GM19193 (cell line): Measurements from ENCODE around the gene OR5T2.

Source experiments
- POLR2A ChIP-seq: IDR thresholded peaks from 4 replicates; pipeline ENCODE4 v1.6.1; 2011; ENCODE audit not compliant: insufficient read depth, insufficient read length; ENCODE audit errors: extremely low read depth

The OR5T2 gene

DNA sequence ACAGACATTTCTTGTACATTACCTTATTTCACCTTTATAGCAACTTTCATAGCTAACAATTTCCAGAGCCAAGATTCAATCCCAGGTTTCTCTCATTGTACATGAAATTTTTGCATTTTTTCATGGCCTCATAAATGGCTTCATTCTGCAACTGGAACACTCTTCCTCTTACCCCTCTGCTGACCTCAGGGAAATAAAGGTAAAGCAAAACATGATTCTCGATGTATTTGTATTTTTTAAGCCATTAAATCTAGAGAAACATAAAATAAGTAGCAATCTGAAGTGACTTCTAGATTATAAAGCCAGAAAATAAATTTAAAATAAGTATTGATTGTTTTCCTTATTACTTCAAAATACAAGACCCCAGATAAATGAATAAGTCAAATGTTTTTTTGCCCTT, at the start of gene OR5T2:
TSS of gene OR5T2 (minus strand) at position 101 of the 400 bp plus-strand sequence. CDS start 1,193 bp downstream, outside the sequence.
- TF ChIP-seq POLR2A: no peak

GRCh38 chr11:56273854-56274253, 39.8 kb upstream of the OR5T2 start, which contains the start of gene OR5T1:
Gene OR5T1, plus strand, starts transcription at chr11:56274154. Its CDS starts 1,485 bp downstream, at chr11:56275639.
- TF ChIP-seq POLR2A: no peak

- TF ChIP-seq POLR2A: no peak
Measured at GRCh38 chr11:56271092-56271491, 37.0 kb upstream of the OR5T2 start.

- no peak for TF ChIP-seq POLR2A
Measured at GRCh38 chr11:56251954-56252353, 17.9 kb upstream of the OR5T2 start, which contains the start of gene OR5T3. Gene OR5T3, plus strand, starts transcription at chr11:56252254. Its CDS starts 0 bp downstream, at chr11:56252254.

- TF ChIP-seq POLR2A: no peak
Measured at GRCh38 chr11:56214537-56214936, 19.5 kb downstream of the OR5T2 start.

- no peak for TF ChIP-seq POLR2A
Measured at GRCh38 chr11:56207790-56208189, 26.3 kb downstream of the OR5T2 start.

- no peak for TF ChIP-seq POLR2A
Measured at GRCh38 chr11:56197367-56197766, 36.7 kb downstream of the OR5T2 start.

- no peak for TF ChIP-seq POLR2A
Measured at GRCh38 chr11:56196705-56197104, 37.4 kb downstream of the OR5T2 start.

- TF ChIP-seq POLR2A: no peak
Measured at GRCh38 chr11:56188602-56189001, 45.5 kb downstream of the OR5T2 start.

DNA sequence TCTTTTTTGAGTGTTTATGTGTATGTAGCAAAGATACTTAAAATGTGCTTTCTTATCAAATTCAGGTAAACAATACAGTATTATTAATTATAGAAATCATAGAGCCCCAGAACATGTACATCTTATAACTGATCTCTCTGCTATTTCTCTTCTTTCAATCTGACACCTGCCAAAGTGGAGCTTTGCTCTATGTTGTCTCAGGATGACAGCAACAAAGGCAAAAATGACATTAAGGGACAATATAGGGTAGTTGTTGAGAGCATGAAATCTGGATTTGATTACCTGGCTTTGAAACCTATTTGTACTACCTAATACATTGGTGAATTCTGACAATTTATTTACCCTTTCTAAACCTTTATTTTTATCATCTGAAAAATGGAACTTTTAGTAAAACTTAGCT, 50.6 kb downstream of the OR5T2 start:
- no peak for TF ChIP-seq POLR2A
